A673 (cell line): ENCODE results near the gene UCK2.

Experiments used
- CTCF ChIP-seq: fragments of 300-800, 200-600 bp; sonication (generic); conservative IDR thresholded peaks from 2 replicates; pipeline ENCODE4 v1.5.1; 2017; ENCODE audit warnings: low read depth, mild to moderate bottlenecking, antibody characterized with exemption, low read length, moderate library complexity, mixed read lengths
- EZH2 ChIP-seq: fragments of 200-600 bp; sonication (generic); IDR thresholded peaks from 2 replicates; pipeline ENCODE4 v1.6.1; 2017; ENCODE audit warnings: borderline replicate concordance, low read depth, mild to moderate bottlenecking, mixed read lengths, antibody characterized with exemption, low read length; ENCODE audit not compliant: poor library complexity, severe bottlenecking

GRCh38 chr1:165847486-165847885 lies 20.1 kb downstream of the UCK2 start:
- TF ChIP-seq CTCF (no peak), EZH2 (no peak)
